ENCODE measurements around the gene COL4A1.

COL4A1 gene

DNA sequence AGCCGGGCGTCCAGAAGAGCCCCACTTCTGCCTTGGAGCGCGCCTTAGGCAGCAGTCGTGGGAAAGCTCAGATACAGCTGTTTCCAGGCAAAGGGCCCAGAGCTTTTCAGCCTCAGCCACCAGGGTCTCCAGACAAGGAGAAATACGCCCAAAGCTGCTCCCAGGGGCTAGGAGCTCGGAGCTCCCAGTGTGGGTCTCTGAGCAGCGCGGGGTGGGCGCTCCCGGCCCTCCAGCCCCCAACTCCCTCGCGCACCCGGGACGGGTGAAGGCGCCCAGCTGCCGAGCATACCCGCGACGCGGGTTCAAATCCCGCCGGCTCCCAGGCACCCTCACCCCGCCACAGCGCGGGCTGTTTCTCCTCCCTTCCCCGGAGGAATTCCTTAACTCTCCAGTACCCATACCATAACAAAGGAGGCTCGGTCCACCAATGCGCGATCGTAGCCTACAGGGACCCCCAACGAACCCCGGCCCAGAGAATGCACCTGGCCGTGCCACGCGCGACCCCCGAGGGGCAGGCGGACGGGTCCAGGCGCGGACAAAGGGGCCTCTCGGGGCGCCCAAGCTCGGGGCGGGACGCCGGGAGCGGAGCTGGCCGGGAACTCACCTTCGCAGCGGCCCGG lies 507 bp downstream of the COL4A1 start:
- no peak for DNase-seq

DNA sequence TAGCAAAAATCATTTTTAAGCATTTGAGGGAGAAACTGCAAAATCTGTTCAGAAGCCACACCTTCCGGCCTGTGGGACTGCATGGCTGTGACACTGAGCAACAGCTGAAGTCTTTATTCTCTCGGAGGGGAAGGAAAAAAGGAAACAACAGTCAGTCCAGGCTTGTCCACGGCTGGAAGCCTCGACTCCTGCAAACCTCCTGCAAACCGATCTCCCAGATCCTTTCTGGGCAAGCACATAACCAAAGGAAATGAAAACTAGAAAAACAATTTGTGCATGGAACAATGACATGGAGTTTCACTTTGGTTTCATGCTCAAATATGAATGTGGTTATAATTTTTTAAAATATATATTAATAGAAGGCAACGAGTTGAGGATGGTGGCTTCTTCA lies 1.0 kb downstream of the COL4A1 start:
- DNase-seq, result no peak

DNA sequence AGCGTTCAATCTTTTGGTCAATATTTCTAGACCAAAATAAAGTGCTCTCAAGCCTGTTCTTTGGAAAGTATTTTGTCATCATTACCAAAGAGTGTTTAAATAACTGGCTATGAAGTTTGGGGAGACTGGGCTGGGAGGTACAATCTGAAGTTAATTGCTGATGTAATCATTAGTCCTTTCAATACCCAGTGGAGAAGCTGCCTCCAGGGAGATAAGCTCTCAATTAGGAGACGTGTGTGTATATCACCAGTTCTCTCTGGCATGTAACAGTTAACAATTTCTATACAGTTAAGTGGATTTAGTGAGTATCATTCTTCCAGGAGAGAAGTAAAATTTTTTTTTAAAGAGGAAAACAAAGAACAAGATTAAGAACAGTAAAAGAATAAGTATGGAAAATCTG lies 1.4 kb downstream of the COL4A1 start:
- DNase-seq, result no peak

DNA sequence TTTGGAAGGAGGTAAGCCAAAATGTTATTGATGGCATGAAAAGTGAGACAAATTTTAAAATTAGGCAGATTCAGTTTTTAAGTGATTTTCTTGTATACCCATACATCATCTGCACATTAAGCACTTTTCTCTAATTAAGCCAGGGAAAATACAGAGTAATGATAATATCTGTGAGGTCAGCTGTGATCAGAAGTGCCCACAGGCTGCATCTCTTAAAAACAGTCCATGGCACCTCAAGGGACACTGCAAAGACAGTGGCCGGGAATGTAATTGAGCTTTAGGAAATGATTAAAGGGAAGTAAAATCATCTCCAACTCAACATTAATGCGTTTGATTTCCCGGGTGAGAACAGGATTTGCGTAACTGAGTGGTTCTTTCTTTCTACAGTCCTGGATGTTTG lies 2.0 kb downstream of the COL4A1 start:
- DNase-seq, result no peak

DNA sequence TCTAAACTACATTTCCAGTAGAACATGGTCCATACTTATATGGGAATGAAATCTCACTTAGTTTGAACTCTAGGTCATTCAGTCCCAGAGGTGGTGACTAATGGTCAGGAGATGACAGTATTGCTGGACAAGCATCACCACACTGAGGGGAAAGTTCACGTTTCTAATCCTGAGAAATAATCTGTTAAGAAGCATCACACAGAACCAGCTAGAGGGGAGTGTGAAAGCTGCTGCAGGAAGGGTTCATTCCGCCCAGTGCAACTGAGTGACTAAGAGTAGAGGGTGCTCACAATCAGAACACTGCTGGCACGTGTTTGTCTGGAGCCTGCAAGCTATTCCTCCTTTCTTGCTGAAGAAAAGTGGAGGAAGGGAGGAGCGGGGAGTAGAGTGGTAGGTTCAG lies 2.7 kb downstream of the COL4A1 start:
- no peak for DNase-seq

DNA sequence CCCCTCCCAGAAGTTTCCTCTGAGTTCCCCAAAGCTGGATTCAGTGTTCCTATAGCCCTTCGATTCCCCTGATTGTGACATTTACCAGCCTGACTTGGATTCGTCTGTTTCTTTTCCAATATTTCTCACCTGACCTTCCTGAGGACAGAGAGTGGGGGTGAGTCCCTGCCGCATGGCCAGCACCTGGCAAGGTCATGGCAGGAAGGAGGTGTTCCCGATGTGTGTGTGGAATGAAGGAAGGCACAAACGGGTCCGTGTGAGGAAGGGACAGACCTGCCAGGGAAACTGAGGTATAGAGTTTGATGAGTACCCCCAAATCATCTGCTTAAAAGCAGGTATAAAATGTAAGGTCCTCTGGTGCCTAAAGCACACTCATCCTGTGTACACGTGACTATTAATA lies 3.3 kb downstream of the COL4A1 start:
- no peak for DNase-seq

DNA sequence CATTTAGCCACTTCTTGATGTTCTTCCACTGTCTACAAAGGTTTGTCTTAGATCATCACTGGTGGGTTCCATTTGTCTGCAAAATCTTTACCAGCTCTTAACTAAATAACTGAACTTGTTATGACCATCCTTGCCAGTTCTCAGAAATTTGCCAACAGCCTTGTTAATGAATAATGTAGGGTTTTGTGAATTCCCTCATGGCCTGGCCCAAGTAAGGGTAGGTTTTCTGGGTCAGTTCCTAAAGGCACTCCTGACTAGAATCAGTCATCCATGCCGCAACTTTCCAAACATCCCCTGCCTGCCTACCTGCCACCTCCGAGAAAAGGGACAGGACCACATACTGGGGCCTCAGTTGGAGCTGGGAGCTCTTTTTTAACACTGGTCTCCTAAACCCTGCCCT lies 4.0 kb downstream of the COL4A1 start:
- no peak for DNase-seq

DNA sequence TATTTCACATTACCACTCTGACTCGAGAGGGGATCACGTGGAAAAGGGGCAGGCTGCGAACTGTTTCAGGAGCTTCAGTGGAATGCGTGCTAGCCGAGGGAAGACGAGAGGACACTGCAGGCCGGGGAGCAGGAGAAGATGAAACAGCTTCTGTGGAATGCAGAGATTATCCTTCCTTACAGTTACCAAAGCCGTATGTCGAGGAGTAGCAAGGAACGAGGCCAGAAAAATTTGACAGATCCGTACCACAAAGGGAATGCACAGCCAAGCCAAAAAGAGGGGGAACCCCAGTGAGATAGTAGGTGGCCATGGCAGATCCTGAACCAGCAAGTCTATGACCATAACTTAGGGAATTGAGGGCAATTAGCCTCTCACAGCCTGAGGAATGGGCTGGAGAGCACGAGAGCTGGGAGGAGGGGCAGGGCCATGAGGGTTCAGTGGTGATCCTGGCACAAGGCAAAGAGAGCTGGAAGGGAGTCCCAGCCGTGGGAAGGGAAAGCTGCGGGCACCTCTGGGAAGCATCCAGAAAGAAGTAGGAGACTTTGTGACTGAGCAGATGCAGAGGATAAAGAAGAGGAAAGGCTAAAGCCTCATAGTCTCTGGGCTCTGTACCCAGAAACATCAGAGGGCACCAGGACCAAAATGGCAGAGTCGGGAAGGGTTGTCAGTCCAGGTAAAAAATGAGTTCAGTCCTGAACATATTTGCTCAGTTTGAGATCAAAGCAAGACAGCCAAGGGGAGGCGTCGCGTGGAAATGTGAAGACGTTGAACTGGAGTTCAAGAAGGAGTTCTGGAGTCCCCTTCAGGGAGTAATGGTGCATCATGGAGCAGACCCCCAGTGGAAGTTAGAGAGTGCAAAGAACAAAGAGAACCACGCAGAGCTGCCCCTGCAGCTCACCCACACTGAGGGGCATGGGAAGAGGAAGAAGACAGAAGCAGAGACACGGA lies 5.1 kb downstream of the COL4A1 start:
- DNase-seq, result no peak

DNA sequence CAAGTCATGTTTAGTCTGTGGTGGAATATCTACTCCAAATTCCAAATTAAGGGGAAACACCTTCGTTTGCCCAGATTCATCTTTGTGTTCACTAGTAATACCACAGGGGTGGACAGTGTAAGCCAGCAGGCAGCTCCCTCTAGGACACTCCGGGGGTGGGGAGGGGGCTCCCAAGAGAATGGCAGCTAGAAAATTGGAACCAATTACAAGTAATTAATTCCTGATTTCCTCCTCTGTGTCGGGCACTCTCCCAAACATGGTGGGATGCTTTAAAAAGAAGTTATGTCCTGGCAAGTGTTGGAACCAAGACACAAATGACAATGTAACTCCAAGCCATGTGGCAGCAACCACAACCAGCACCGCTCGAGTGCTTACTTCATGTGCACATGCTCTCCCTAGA lies 5.9 kb downstream of the COL4A1 start:
- no peak for DNase-seq

DNA sequence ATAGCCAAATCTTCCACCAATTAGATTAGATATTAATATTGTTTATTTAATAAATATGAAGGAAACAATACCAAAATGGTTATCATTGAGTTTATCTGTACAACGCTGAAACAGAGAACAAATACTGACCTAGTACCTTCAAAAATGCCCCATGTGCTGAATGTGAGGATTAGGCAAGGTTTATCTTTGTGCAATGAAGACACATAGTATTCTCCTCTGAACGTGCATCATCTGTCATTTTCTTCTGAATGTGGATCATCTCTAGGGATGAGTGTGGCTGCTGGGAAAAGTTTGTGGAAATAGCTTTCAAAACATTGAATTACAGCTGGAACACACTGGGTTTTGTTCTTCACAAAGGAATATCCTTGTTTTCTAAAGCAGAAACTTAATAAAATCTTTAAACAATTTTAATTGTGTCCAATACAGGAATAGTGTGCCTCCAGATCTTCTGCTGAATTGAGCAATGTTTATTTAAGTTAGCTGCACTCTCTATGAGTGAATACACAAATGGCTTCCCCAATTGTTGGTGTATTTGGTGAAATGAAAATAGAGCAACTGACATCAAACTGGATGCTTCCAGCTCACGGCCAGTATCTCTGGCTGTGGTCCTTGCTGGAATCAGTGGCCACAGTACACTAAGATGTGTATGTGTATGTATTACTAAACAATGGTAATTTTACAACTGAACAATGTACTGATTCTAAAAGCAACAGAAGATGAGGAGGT lies 6.7 kb downstream of the COL4A1 start:
- no peak for DNase-seq

DNA sequence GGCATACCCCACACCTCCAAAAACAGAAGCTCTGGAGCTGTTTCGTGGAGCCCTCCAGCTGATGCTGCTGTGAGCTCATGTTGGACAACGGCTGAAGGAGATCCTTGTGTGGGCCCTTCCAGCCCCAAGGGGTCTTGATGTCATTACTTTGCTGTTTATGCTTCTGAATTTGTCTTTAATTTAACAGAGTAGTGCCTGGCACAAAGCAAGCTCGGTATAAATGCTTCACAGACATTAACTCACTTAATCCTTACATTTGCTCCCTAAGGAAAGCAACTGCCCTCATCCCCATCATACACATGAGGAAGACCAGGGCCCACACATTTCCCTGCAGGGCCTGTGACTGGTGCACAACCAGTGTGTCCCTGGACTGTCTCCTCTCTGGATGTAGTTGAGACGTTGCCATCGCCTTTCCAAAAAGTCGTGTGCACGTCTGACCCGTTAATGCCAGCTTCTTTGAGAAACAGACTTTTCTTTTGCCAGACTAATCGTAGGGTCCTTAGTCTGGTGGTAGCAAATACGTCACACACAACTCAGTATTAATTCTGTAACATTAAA lies 7.6 kb downstream of the COL4A1 start:
- DNase-seq, result no peak

DNA sequence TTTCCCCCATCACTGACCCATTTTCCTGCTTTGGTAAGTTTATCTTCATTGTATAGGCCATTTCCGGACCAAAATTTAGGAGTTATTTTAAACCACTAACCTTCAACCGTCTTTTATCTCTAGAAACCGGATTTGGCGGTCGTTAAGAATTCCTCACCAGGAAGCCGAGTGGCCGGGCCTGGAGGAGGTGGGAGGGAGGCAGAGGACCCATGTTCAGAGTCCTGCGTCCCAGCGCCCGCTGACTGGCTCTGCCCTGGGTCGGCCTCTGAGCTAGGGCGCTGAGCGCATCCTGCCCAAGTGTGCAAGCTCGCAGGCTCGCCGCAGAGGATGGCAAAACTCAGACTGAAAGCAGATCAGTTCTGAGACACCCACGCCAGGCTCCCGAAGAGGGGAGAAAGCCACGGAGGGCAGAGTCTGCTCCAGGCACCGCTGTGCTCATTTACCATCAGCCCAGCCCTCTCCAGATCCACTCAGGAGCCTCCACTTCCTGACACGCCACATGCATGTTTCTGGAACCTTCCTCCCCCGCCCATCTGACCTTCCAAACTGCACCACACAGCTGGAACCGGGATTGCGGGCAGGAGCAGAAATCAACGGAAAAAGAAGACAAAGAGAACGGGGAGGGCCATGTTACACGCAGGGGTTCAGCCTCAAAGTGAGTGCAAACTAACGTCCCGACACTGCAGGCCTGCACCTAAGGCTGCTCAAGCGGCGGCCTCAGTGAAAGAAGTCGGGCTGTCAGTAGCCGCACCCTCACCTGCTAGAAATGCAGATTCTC lies 8.3 kb downstream of the COL4A1 start:
- DNase-seq, result no peak

DNA sequence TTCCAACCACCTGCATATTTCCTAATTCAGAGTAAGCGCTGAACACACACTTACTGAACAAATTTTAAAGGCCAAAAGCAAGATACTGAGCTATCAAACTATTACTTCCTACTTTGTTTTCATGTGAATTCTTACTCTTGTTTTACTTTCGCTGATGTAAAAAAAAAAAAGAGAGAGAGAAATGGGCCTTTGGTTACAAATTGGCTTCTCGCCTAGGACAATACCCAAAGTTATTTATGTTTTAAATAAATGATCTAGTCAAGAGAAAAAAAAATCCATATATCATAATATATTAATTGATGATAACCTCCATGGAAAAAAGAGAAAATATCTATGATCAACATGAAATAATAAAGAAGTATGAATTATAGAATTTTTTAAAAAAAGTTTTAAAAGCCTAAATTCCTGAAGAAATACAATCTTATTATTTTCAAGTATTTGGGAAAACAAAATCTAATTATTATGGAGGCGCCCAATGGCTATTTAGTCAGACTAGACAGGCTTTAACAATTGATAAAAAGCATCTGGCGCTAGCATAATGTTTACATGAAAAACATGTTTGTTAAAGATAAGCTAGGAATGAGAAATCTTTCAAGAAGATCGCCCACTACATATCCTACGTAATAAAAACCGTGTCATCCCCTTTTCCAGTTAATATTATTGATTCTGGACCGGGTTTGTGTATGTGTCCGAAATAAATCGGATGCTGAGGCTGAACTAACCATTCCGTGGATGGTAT lies 9.0 kb downstream of the COL4A1 start:
- DNase-seq, result no peak

DNA sequence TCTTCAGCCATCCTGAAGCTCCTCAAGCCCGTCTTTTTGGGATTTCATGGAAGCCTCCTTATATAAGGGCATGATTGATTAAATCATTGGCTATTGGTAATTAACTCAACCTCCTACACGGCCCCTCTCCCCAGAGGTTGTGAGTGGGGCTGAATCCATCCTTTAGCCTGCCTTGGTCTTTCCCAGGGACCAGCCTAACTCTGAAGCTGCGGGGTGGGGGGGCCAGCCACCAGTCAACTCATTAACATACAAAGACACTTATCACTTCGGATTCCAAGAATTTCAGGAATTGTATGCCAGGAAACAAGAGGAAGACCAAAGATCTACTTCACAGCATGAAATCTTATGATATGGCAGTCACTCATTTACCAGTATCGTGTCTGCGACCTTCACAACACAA lies 9.9 kb downstream of the COL4A1 start:
- no peak for DNase-seq

DNA sequence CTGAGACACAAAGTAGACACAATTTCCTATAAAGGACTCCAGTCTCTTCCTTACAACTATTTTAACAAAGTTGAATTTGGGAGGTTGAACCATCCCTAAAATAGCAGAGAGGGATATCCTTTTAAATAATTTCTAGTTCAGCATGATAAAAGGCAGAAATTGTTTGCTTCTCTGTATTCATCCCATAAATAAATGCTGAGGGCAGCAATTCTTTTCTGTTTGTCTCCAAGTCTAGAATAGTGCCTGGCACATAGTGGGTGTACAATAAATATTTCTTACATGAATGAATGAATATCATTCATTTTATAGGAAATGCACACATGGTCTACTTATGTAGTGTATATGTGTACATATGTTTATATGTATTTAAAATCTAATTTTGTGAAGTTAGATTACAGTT lies 12.3 kb downstream of the COL4A1 start:
- no peak for DNase-seq

DNA sequence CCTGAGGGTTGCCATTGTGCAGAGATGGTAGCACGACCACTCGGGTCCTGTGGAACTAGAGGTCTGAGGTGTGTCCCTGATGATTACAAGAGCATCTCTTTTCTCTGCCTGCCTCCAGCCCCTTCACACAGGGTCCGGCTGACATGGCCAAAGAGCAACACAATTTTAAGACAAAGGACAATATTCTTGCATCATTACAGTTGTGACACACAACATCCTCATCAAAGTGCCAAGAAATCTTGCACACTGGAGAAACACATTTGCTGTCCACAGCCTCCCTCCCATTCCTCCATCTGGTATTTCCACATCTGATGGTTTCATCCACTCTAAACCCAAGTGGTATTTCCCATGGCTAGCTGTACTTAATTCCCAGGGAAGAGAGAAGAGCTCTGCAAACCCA lies 12.8 kb downstream of the COL4A1 start:
- DNase-seq, result no peak

DNA sequence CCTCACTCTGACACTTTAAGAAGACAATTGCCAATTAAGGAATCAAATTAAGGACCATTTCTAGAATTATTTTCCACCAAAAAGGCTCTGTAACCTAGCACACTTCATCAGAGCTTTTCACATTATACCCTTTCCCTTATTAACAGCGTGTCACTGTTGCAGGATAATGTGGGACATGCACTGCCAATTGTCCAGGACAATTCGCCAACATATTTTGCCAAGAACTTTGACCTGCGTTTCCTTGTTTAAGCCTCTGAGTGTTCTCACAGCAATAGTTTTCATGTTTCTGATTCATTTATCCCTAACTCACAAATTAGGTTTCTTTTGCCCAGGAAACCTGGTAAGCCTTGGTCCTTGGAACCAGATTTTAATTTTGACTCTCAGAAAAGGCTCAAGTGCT lies 13.3 kb downstream of the COL4A1 start:
- DNase-seq, result no peak

DNA sequence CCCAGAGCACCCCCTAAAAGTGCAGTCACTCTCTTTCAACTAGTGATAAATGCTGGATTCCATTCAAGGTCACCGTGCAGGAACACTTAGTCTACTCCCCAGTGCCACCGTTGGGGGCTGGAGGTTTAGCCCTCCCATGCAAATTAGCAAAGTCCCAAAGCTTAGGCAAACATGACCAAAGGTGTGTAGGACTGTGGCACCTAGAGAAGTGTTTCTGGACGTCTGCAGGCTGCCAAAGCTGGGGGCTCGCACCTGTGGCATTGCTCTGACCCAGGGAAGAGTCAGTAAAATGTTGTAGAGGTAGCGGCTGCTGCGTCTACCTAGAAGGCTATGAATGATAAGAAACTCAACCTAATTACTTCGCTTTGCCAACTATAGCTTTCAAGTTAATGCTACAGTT lies 13.9 kb downstream of the COL4A1 start:
- DNase-seq, result no peak

DNA sequence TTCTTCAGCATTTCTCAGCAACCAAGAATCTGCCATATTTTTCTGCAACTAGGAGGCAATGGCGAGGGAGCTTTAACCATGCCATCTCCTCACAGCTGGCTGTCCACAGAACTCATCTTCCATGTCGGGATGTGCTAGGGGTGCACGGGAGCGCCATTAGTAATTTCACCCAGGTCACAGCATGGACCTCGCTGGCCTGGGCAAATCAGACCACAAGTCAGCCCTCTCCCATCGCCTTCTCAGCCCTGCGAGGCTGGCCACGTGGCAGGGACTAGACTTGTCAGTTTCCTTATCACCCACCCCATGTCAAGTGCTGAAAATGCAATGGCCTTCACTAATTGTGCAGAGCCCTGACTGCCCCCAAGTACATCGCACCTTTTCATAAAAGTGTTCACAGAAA lies 15.7 kb downstream of the COL4A1 start:
- no peak for DNase-seq

DNA sequence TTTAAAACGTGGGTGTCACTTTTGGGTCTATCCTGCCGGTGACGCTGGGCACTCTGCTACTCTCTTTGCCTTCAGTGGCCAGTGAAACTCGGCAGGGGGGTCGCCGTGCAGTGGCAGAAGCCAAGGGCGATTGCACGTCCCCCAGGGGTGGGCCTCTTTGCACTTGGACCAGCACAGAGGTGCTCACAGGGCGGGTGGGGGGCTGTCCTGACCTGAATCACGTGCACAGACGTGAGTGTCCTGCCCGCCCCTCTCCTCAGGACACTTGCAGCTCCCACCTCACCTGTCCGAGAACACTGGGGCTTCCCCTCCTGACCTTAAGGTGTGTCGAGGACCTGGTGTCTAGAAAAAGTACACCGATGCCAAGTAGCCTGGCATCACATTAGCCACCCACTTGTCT lies 16.1 kb downstream of the COL4A1 start:
- no peak for DNase-seq

DNA sequence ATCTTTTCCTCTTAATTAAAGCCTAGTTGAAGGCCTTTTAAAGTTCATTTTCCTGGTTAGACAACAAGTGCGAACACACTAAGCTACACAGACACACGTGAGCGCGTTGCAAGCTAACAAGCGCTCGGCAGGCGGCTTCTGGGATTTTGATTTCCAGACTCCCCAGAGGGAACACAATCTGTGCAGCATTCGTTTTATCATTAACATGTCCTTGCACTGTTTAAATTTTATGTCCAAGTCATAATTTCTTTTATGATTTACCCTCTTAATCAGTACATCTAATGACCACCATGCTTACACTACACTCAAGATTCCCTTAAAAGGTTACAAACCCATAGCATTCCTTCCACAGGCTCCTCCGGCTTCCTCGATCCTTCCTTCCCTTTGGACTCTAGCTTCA lies 16.8 kb downstream of the COL4A1 start:
- no peak for DNase-seq

DNA sequence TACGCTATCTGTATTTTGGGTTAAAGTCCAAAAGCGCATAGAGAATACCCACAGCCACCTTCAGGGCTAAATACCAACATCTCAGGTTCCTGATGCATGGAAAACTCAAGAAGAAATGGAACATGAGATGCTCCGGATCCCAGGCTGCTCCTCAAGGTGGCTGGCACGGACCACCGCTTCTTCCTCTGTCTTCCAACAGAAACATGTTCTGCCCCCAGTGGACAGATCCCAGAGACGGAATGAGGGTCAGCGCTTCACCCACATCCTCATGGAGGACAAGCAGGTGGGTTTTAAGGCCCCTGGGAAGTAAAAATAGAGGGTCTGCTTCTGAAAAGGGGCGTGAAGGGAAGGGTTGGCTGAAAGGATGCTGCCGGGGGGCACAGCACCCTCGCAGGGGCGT lies 17.3 kb downstream of the COL4A1 start:
- DNase-seq, result no peak
